HUES6 (cell line): ENCODE results near the gene PDP2.

Experiments
- H3K27ac ChIP-seq: 2 replicates; pipeline ENCODE4 v1.7.0; 2013; ENCODE audit warnings: low read depth, mild to moderate bottlenecking, low read length, inconsistent platforms
- H3K27me3 ChIP-seq: 2 replicates; pipeline ENCODE4 v1.6.1; 2013; ENCODE audit warnings: low read length; ENCODE audit not compliant: control insufficient read depth, insufficient read depth
- H3K36me3 ChIP-seq: 2 replicates; pipeline ENCODE4 v1.6.1; 2013; ENCODE audit warnings: low read length; ENCODE audit not compliant: control insufficient read depth, insufficient read depth
- H3K4me1 ChIP-seq: 2 replicates; pipeline ENCODE4 v1.6.1; 2013; ENCODE audit warnings: low read length; ENCODE audit not compliant: control insufficient read depth, insufficient read depth
- H3K4me3 ChIP-seq: 2 replicates; pipeline ENCODE4 v1.5.1; 2013; ENCODE audit warnings: low read depth, low read length
- H3K9ac ChIP-seq: one replicate; pipeline ENCODE4 v1.6.1; 2013; ENCODE audit warnings: mild to moderate bottlenecking, low read length
- H3K9me3 ChIP-seq: 2 replicates; pipeline ENCODE4 v1.6.1; 2013; ENCODE audit warnings: low read depth, low read length; ENCODE audit not compliant: control insufficient read depth, insufficient read depth

PDP2 gene

DNA sequence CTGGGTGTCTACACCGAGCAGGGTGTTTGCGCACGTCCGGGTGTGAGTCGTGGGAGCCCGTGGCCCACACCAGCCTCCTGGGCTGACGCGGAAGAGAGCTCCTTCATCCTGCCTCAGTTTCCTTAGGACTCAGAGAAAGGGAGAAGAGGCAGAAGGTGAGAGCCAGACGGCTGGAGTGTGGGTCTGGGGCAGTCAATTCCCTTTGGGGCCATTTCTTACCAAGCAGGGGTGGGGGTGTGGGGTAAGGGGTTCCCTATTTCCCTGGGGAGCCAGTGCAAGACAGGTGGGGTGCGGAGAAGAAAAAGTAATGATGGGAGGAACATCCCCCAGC is 35.3 kb upstream of the PDP2 start:
- H3K27ac ChIP-seq = no peak overlapping the region
- H3K4me1 ChIP-seq = no peaks in the 10 kb centered on the region
- H3K4me3 ChIP-seq = peak overlapping the region; percentile 81
- no peak overlapping the region for H3K9ac ChIP-seq
- no peaks in the 10 kb centered on the region for H3K9me3 ChIP-seq
- no peaks in the 10 kb centered on the region for H3K36me3 ChIP-seq
- H3K27me3 ChIP-seq = peaks cover 86% of the 10 kb centered on the region

DNA sequence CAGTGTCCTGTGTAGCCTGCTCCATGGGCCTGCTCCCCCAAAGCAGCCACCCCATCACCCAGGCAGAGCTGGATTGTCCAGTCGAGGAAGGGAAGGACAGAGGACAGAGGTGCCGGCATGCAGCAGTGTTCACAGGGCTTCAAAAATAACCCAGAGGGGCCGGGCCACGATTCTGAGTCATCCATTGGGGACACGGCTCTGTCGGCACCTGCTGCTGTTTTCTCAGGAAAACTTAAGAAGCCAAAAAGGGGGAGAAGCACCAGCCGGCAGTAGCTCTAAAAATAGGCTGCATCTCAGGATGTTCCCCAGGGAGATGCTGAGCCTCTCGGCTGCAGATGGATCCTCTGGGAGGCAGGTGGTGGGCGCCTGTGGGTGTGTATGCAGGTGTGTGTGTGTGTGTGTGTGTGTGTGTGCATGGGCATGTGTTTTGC is 34.5 kb upstream of the PDP2 start:
- Histone ChIP-seq H3K4me1 (no peaks in the 10 kb centered on the region), H3K27ac (no peak overlapping the region), H3K9me3 (no peaks in the 10 kb centered on the region), H3K4me3 (no peak overlapping the region), H3K36me3 (no peaks in the 10 kb centered on the region), H3K9ac (no peak overlapping the region), H3K27me3 (peaks cover 85% of the 10 kb centered on the region)

DNA sequence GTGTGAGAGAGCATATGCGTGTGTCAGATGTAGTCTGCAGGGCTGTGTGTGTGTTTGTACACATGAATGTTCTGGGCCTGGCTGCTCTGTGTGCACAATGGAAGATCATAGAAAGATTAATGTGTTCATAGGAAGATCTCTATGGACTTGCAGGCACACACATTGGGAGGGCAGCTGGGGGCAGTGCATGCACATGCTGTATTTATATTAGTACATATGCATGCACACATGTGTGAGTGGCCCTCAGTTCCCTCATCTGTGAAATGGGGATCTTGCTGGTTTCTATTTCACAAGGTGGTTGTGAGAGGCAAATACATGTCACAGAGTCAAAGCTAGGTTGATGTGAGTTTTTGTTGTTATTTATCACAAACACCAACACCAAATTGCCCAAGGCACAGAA is 34.0 kb upstream of the PDP2 start:
- no peaks in the 10 kb centered on the region for H3K9me3 ChIP-seq
- no peaks in the 10 kb centered on the region for H3K36me3 ChIP-seq
- H3K4me3 ChIP-seq = no peak overlapping the region
- no peak overlapping the region for H3K27ac ChIP-seq
- peaks cover 80% of the 10 kb centered on the region for H3K27me3 ChIP-seq
- no peaks in the 10 kb centered on the region for H3K4me1 ChIP-seq
- no peak overlapping the region for H3K9ac ChIP-seq

DNA sequence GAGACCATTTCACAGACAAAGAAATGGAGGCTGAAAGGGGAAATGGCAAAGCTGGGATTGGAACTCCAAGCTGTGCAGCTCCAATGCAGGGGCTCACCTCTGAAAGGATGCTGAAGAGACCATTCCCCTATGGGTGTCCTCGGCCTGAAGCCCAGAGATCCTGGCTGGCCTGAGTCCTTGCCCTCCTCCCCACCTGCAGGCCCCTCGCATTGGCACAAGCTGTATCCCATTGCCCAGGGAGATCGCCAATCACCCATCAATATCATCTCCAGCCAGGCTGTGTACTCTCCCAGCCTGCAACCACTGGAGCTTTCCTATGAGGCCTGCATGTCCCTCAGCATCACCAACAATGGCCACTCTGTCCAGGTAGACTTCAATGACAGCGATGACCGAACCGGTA is 33.5 kb upstream of the PDP2 start:
- Histone ChIP-seq H3K27ac (no peak overlapping the region), H3K9me3 (no peaks in the 10 kb centered on the region), H3K36me3 (no peaks in the 10 kb centered on the region), H3K9ac (no peak overlapping the region), H3K4me1 (no peaks in the 10 kb centered on the region), H3K27me3 (peaks cover 75% of the 10 kb centered on the region), H3K4me3 (no peak overlapping the region)

DNA sequence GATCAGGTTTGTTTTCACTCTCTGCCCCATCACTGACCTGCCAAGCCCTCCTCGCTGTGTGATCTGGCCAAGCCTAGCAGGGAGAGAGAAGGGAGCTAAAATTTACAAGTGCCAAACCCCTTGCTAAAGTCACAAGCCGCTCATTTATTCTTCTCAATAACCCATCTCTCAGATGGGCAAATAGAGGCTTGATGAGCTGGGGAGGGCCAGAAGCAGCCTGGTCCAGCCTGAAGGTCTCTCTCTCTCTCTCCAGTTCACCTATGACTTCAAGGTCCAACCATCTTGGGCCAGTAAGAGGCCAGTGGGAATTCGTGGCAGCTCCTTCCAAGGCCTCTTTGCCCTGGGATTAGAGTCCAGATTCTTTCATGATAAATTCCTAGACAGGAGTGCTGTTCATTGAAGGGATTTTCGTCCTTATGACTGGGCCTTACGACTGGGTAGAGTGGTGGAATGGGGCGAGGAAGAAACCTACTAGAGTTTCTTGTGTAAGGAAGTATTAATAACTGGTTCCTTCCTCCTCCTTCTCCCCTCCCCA is 32.7 kb upstream of the PDP2 start:
- H3K27ac ChIP-seq = no peak overlapping the region
- no peak overlapping the region for H3K9ac ChIP-seq
- H3K36me3 ChIP-seq = no peaks in the 10 kb centered on the region
- H3K9me3 ChIP-seq = no peaks in the 10 kb centered on the region
- no peak overlapping the region for H3K4me3 ChIP-seq
- H3K4me1 ChIP-seq = no peaks in the 10 kb centered on the region
- H3K27me3 ChIP-seq = peaks cover 68% of the 10 kb centered on the region

DNA sequence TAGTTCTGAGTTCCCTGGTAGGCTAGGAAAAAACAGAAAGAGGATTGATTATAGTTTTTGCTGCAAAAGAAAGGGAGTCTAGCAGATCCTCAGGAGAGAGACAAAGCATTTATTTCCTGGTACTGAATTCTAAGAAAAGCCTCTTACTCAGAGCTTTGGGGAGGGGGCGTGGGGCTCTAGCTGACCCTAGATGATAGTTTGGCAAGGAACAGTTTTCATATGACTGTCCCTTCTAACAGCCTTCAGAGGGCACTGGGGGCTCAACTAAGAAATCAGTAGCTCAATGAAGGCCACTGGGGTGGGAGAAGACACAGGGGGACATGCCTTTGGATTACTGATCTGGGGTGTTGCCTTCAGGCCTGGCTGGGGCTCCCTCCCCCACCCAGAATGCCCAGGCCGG is 32.1 kb upstream of the PDP2 start:
- H3K4me3 ChIP-seq = no peak overlapping the region
- no peaks in the 10 kb centered on the region for H3K36me3 ChIP-seq
- no peak overlapping the region for H3K27ac ChIP-seq
- no peaks in the 10 kb centered on the region for H3K9me3 ChIP-seq
- H3K9ac ChIP-seq = no peak overlapping the region
- H3K4me1 ChIP-seq = no peaks in the 10 kb centered on the region
- H3K27me3 ChIP-seq = peaks cover 63% of the 10 kb centered on the region

DNA sequence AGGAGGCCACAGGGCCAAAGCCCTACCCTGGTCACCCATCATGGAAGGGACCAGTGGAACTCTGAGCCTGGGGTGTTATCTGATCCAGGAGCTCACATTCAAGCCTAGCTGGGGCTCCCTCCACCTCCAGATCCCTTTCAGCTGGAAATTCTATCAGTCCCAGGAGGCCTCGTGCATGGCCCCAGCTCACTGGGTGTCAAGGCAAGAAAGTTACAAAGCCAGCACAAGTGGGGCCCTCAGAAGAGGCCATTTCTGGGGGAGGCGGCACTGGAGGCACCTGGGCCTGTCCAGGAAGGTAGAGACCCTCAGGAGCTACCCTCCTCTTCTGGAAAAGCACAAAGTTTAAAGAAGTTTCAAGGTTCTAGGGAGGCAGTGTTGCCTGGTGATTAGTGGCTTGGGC is 31.3 kb upstream of the PDP2 start:
- Histone ChIP-seq H3K4me1 (no peaks in the 10 kb centered on the region), H3K27ac (no peak overlapping the region), H3K4me3 (no peak overlapping the region), H3K27me3 (peaks cover 58% of the 10 kb centered on the region), H3K9me3 (no peaks in the 10 kb centered on the region), H3K36me3 (no peaks in the 10 kb centered on the region), H3K9ac (no peak overlapping the region)

DNA sequence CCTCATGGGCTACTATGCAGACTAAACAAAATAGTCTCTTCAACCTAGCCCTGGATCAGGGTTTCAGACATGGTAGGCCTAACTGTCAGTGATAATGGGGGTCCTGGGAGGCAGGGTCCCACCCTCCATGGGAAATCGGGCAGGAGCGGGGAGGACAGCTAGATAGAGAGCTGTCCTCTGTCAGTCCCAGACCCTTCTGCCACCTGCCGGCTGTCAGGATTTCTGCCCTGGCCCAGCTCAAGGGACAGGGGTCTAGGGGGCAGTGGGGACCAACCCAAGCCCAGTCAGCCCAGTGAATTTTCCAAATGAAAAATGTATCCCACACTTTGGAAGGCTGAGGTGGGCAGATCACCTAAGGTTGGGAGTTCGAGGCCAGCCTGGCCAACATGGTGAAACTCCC is 30.8 kb upstream of the PDP2 start:
- H3K9me3 ChIP-seq = no peaks in the 10 kb centered on the region
- H3K4me3 ChIP-seq = no peak overlapping the region
- H3K36me3 ChIP-seq = no peaks in the 10 kb centered on the region
- H3K27me3 ChIP-seq = peaks cover 53% of the 10 kb centered on the region
- no peaks in the 10 kb centered on the region for H3K4me1 ChIP-seq
- H3K27ac ChIP-seq = no peak overlapping the region
- no peak overlapping the region for H3K9ac ChIP-seq

DNA sequence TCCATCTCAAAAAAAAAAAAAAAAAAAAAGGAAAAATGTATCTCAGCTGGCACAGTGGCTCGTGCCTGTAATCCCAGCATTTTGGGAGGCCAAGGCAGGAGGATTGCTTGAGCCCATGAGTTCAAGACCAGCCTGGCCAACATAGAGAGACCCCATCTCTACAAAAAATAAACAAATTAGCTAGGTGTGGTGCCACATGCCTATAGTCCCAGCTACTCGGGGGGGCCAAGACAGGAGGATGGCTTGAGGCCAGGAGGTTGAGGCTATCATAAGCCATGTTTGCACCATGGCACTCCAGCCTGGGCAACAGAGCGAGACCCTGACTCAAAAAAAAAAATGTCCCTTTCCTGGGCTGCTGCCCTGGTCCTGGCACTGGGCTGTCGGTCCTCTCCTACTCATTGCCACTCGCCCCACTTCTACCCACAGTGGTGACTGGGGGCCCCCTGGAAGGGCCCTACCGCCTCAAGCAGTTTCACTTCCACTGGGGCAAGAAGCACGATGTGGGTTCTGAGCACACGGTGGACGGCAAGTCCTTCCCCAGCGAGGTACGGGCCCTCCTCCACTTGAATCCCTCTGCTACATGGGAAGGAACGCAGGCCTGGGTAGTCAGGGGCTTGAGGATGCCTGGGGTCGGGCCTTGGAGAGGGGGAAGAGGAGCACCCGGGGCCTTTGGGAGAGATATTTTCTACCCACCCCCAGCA is 30.1 kb upstream of the PDP2 start:
- H3K36me3 ChIP-seq = no peaks in the 10 kb centered on the region
- H3K9me3 ChIP-seq = no peaks in the 10 kb centered on the region
- no peak overlapping the region for H3K4me3 ChIP-seq
- H3K27ac ChIP-seq = no peak overlapping the region
- H3K4me1 ChIP-seq = no peaks in the 10 kb centered on the region
- H3K9ac ChIP-seq = no peak overlapping the region
- peaks cover 46% of the 10 kb centered on the region for H3K27me3 ChIP-seq

DNA sequence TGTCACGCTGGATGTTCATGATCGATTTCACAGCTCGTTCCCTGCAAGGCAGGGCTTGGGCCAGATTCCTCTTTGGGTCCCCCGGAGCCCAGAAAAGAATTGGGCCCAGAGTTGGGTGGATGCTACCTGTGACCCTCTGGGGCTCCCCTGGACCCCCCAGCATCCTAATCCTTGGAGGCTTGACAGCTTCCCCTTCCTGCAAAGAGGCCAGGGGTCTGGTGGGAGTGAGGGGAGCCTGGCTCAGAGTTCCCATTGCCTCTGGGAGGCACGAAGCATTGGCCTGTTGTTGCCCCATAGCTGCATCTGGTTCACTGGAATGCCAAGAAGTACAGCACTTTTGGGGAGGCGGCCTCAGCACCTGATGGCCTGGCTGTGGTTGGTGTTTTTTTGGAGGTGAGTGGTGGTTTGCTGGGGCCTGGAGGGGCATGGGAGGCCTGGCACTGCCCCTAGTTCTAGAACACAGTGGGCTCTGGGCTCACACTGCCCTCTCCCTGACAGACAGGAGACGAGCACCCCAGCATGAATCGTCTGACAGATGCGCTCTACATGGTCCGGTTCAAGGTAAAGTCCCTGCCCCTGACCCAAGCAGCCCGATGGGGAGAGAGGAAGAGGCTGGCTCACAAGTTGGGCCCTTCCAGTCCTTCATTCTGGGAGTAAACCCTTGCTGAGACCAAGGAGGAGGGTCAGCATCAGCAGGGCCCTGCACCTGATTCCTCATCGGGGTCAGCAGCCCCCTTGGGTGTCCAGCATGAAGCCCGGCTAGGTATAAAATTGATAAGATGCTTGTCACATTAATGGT is 28.9 kb upstream of the PDP2 start:
- H3K27me3 ChIP-seq = peaks cover 35% of the 10 kb centered on the region
- no peak overlapping the region for H3K9ac ChIP-seq
- no peak overlapping the region for H3K4me3 ChIP-seq
- H3K9me3 ChIP-seq = no peaks in the 10 kb centered on the region
- no peak overlapping the region for H3K27ac ChIP-seq
- H3K4me1 ChIP-seq = no peaks in the 10 kb centered on the region
- no peaks in the 10 kb centered on the region for H3K36me3 ChIP-seq
